Measurements from ENCODE around the gene MAMSTR. TPM values are rescaled to one million over a fixed set of nuclear protein-coding genes. Genes with fewer than 3 reads are reported as not detected.

The MAMSTR gene
- polyA plus RNA-seq, 1 donor (not counting 4 experiments of a cell fraction or from before 2014, with no cell fraction given) = 0.35 TPM

DNA sequence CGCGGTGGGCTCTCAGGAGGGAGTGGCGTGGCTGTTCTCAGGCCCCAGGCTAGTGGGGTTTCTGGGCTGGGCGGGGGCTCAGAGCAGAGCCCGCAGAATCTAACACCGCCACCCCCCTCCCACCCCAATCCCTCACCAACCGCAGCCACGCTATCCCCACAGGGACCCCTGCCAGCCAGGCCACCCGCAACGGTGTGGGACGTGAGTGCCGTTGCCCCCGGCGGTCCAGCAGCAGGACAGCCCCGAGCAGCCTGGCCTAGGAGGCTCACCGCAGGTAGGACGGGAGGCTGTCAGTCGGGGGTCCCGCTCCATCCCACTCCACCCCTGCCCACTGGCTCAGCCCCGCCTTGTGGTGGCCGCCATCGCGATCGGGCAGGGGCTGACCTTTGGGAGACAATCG lies 46.5 kb downstream of the MAMSTR start, which contains the start of gene NTN5:
NTN5 (minus strand) TSS at position 24 of the 400 bp plus-strand sequence. CDS start 2,031 bp downstream, outside the sequence.
- Histone ChIP-seq H3K27me3 (ENCODE audit: control insufficient read depth, extremely low read depth, insufficient read depth, low read length) (no peaks in the 10 kb centered on the region), H3K4me2 (ENCODE audit: control insufficient read depth, extremely low read depth, insufficient read depth, low read depth, low read length) (no peak within 1 kb of the TSS), H3K9me3 (ENCODE audit: control insufficient read depth, low read depth, low read length) (no peaks in the 10 kb centered on the region), H3K4me1 (ENCODE audit: control insufficient read depth, extremely low read depth, insufficient read depth, low read length) (no peaks in the 10 kb centered on the region), H3K9me1 (ENCODE audit: control insufficient read depth, extremely low read depth, insufficient read depth, low read length) (no peaks in the 10 kb centered on the region), H3K79me2 (ENCODE audit: control insufficient read depth, insufficient read depth, low read length) (no peaks in the 10 kb centered on the region), H3K9ac (ENCODE audit: control insufficient read depth, extremely low read depth, insufficient read depth, low read length) (no peak within 1 kb of the TSS), H3K27ac (ENCODE audit: control insufficient read depth, insufficient read depth, low read length) (no peak within 1 kb of the TSS), H3K4me3 (ENCODE audit: control insufficient read depth in 2 of 3, extremely low read depth in 1 of 3, insufficient read depth in 2 of 3, low read depth in 1 of 3, low read length in 3 of 3) (no peak within 1 kb of the TSS), H3K36me3 (ENCODE audit: control insufficient read depth in 2 of 2, extremely low read depth in 1 of 2, insufficient read depth in 2 of 2, low read length in 2 of 2) (no peaks in the 10 kb centered on the region), H2AFZ (ENCODE audit: control insufficient read depth, low read length) (no peak within 1 kb of the TSS), H4K20me1 (ENCODE audit: control insufficient read depth, extremely low read depth, insufficient read depth, low read length) (no peaks in the 10 kb centered on the region)
- dilution Hi-C loops (cut with MboI; ENCODE audit: extremely low pct_ligation_motif_present, low sequenced_read_pairs) = no loop called here
- TF ChIP-seq, protein P1, sequence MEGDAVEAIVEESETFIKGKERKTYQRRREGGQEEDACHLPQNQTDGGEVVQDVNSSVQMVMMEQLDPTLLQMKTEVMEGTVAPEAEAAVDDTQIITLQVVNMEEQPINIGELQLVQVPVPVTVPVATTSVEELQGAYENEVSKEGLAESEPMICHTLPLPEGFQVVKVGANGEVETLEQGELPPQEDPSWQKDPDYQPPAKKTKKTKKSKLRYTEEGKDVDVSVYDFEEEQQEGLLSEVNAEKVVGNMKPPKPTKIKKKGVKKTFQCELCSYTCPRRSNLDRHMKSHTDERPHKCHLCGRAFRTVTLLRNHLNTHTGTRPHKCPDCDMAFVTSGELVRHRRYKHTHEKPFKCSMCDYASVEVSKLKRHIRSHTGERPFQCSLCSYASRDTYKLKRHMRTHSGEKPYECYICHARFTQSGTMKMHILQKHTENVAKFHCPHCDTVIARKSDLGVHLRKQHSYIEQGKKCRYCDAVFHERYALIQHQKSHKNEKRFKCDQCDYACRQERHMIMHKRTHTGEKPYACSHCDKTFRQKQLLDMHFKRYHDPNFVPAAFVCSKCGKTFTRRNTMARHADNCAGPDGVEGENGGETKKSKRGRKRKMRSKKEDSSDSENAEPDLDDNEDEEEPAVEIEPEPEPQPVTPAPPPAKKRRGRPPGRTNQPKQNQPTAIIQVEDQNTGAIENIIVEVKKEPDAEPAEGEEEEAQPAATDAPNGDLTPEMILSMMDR (optimal IDR thresholded peaks at IDR 0.05 in 1 of 3, IDR thresholded peaks at IDR 0.05 in 1 of 3, conservative IDR thresholded peaks at IDR 0.05 in 1 of 3; ENCODE audit: extremely low read depth in 1 of 3, insufficient read depth in 2 of 3, low read length in 3 of 3) = no peak
- DNase-seq (ENCODE audit: low read depth, low spot score) (no peak), FAIRE-seq (no peak)

DNA sequence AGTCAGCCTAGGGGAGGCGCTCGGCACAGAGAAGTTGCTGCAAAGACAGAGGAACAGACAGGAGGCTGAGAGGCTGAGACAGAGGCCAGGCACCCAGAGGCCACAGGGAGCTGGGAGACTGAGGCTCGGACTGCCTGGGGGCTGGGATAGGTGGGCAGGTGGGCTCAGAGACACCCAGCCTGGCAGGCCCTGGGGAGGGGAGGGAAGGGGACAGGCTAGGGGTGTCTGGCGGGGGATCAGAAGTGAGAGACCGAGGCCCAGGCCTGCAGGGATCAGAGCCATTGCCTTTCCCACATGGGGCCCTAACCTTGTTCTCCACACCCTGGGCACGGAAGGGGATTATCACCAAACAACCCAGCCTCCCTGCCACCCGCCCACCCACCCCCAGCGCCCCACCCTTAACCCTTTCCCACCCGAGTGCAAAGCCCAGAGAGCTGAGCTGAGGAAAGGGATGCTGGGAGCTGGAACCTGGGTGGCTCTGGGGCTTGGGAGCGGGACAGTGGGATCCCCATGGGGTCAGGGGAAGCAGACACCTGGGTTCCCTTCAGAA lies 48.0 kb downstream of the MAMSTR start:
- Histone ChIP-seq H3K4me1 (ENCODE audit: control insufficient read depth, extremely low read depth, insufficient read depth, low read length) (no peaks in the 10 kb centered on the region), H3K4me2 (ENCODE audit: control insufficient read depth, extremely low read depth, insufficient read depth, low read depth, low read length) (no peak overlapping the region), H3K4me3 (ENCODE audit: control insufficient read depth in 2 of 3, extremely low read depth in 1 of 3, insufficient read depth in 2 of 3, low read depth in 1 of 3, low read length in 3 of 3) (no peak overlapping the region), H3K27me3 (ENCODE audit: control insufficient read depth, extremely low read depth, insufficient read depth, low read length) (no peaks in the 10 kb centered on the region), H3K36me3 (ENCODE audit: control insufficient read depth in 2 of 2, extremely low read depth in 1 of 2, insufficient read depth in 2 of 2, low read length in 2 of 2) (no peaks in the 10 kb centered on the region), H3K9ac (ENCODE audit: control insufficient read depth, extremely low read depth, insufficient read depth, low read length) (no peak overlapping the region), H2AFZ (ENCODE audit: control insufficient read depth, low read length) (no peak overlapping the region), H3K79me2 (ENCODE audit: control insufficient read depth, insufficient read depth, low read length) (no peaks in the 10 kb centered on the region), H4K20me1 (ENCODE audit: control insufficient read depth, extremely low read depth, insufficient read depth, low read length) (no peaks in the 10 kb centered on the region), H3K9me3 (ENCODE audit: control insufficient read depth, low read depth, low read length) (no peaks in the 10 kb centered on the region), H3K9me1 (ENCODE audit: control insufficient read depth, extremely low read depth, insufficient read depth, low read length) (no peaks in the 10 kb centered on the region), H3K27ac (ENCODE audit: control insufficient read depth, insufficient read depth, low read length) (no peak overlapping the region)
- FAIRE-seq (no peak), DNase-seq (ENCODE audit: low read depth, low spot score) (no peak)
- dilution Hi-C loops (cut with MboI; ENCODE audit: extremely low pct_ligation_motif_present, low sequenced_read_pairs) = no loop called here
- TF ChIP-seq, protein P1 (optimal IDR thresholded peaks at IDR 0.05 in 1 of 3, IDR thresholded peaks at IDR 0.05 in 1 of 3, conservative IDR thresholded peaks at IDR 0.05 in 1 of 3; ENCODE audit: extremely low read depth in 1 of 3, insufficient read depth in 2 of 3, low read length in 3 of 3) = no peak
- no peak for TF ChIP-seq EZH2 (IDR thresholded peaks at IDR 0.05; ENCODE audit: low read length)
